HG02798 (cell line): ENCODE results near the gene APCDD1.
"Not testable (repeated sequence)": the region's sequence is repeated elsewhere in the genome, so short reads cannot be mapped to it uniquely, and the experiment has no call there.

Experiments
- ATAC-seq: cut with Tn5 transposase; IDR thresholded peaks from one replicate; pipeline ENCODE4 v1.9.1; 2021; ENCODE audit warnings: mild to moderate bottlenecking; ENCODE audit not compliant: unreplicated experiment, poor library complexity

The APCDD1 gene

GRCh38 chr18:10485475-10485874, 31.0 kb downstream of the APCDD1 start:
- ATAC-seq = no peak

DNA sequence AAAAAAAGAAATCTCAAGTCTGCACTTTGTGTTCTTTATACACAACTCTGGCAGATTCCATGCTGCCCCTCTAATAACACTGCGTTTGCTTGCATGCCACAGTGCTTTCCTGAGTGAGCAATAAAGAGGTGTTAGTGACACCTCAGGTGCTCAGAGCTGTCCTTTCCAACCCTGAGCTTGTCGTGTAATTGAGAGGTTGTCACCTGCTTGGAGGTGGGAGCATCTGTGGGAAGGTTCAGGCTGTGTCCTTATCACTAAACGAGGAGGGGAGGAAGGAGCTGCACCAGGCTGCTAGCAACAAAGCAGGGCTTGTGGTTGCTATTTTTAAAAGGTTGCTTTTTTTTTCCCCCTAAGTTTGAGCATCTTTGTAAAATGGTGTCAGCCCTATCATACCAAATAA, 31.9 kb downstream of the APCDD1 start:
- no peak for ATAC-seq

DNA sequence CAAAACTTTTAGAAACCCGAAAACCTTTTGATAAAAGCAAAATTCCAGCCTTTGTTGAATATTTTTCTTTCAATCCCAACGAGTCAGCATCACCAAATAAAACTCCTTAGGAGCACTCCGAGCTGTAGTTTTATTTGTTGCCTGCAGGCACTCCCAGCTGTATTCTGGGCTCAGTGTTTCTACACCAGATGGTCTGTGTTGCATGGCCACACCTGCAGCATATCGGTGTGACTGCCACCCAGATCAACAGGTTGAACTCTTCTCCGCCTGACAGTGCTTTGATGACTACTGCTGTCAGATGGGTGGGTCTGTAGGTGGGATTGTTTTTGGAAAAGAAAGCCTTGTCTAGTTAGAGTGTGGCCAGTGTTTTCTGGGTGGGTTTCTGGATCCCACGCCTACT, 32.7 kb downstream of the APCDD1 start:
- no peak for ATAC-seq

- ATAC-seq = no peak
Observed at GRCh38 chr18:10488017-10488416, 33.6 kb downstream of the APCDD1 start.

DNA sequence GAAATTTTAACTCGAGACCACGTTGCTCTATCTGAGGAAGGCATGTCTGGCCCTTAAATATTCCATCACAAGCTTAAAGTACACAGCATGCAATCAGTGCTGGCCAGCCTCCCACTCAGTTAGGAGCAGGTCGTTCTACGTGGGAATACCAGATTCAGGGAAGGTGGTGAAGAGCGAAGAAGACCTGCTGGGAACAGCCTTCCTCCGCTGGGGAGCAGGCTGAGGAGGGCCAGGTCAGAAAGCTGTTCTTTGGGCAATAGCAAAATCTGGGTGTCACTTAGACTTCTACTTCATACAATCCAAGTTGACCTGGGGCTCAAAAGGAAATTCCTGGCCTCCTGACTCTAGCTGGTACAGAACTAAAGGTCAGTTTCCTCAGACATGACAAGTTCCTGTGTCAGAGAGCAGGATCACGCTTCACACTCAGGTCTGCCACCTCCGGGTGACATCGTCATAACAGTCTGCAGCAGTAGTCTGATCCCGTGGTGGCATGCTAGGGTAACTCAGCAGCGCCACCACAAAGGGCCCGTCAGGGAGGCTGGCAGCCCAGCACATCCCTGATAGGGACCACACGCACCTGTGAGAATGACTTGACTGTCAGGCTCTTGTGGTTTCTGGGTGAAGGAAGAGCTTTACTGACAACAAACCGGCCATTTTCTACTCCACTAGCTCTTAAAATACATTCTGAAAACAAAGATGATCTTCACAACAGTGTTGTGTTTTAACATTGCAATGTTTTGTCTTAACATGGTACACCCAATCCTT, 36.1 kb downstream of the APCDD1 start:
- ATAC-seq = peak; percentile 98

GRCh38 chr18:10495936-10496335, 41.5 kb downstream of the APCDD1 start:
- ATAC-seq = no peak

DNA sequence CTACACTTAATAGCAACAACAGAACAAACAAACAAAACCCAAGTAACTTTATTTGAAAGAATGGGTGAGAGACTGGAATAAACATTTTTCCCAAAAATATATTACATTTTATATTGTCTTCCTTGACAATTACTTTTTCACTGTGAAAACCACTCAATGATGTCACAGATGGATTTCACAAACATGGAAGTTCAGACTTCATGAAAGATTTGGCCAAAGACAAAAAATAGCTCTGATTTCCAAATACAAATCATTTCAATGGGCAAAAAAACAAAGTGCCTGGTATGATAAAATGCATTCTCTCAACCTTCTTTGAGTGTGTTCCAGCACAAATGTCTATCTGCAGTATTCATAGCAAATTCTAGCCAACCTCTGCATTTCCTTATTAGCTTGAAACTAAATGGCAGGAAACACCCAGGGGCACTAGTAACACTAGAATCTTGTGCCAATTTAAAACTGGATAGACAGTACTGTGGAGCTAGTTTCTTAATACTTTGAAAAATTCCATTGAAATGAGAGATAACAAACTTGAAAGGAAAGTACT, 42.8 kb downstream of the APCDD1 start:
- ATAC-seq = no peak

GRCh38 chr18:10499230-10499629, 44.8 kb downstream of the APCDD1 start:
- peak; percentile 35 for ATAC-seq

GRCh38 chr18:10500038-10500437, 45.6 kb downstream of the APCDD1 start:
- ATAC-seq = no peak

- no peak for ATAC-seq
Observed at GRCh38 chr18:10504723-10505122, 50.3 kb downstream of the APCDD1 start.

GRCh38 chr18:10505892-10506291, 51.5 kb downstream of the APCDD1 start:
- ATAC-seq = not testable (repeated sequence)

- ATAC-seq = no peak
Observed at GRCh38 chr18:10508591-10508990, 54.2 kb downstream of the APCDD1 start.

- ATAC-seq = no peak
Observed at GRCh38 chr18:10511236-10511635, 56.8 kb downstream of the APCDD1 start.

DNA sequence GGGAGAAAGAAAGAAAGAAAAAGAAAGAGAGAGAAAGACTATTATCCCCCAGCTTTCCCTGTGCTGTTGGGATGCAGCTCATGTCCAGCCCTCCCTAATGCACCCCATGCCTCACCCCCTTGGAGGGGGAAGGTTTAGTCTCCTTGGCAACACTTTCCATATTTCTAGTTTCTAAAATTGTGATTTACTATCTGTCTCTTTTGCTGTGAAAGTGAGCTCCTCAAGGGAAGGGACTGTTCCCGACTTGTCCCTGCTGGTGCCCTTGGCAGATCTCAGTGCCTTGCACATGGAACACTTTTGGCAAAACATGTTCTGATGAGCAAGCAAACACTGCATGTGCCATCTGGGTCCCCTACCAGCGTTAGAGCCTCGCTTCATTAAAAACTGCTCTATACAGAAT, 59.6 kb downstream of the APCDD1 start:
- ATAC-seq = no peak

- ATAC-seq = no peak
Observed at GRCh38 chr18:10514601-10515000, 60.2 kb downstream of the APCDD1 start.

DNA sequence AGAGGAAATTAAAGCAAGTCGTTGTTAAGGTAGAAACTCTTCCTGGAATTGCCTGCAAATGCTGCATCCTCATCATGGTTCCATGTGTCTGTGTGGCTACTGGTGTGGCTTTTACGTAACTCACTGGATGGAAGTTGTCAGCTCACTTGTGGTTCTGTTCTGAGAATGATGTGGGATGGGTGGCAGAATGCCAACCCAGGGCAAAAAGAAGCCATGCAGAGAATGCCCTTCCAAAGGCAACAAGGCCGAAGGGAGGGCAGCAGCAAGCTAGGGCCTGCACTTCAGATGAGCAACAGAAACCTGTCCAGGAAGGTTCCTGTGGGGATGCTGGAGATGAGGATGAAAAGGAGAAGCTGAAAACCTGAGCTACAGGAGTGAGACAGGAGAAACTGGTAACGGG, 61.0 kb downstream of the APCDD1 start:
- ATAC-seq = no peak

DNA sequence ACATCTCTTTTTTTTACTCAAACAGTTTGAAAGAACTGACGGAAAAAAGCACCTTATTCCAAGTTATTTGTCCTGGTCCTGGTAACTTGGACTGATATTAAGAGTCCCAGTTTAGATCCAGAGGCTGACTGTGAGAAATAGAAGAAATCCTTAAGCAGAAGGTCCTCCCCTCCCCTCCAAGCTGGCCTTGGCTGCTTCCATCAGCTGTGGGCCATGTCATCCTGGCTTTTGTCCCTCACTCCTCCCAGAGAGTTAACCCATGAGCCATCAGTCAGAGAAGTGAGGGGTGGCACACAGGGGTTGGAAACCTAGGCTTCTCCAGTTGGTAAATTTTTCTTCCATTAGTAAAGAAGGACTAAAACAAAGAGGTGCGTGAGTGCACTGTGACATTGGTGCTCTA, 61.6 kb downstream of the APCDD1 start:
- ATAC-seq = no peak

GRCh38 chr18:10518595-10519255, 64.3 kb downstream of the APCDD1 start:
- no peak for ATAC-seq

GRCh38 chr18:10519366-10519765, 64.9 kb downstream of the APCDD1 start:
- ATAC-seq = no peak

GRCh38 chr18:10519999-10520935, 65.8 kb downstream of the APCDD1 start:
- peak; percentile 83 for ATAC-seq

GRCh38 chr18:10521566-10521965, 67.1 kb downstream of the APCDD1 start:
- ATAC-seq = no peak
